Measurements from ENCODE around the gene COL20A1.

Gene COL20A1

GRCh38 chr20:63328026-63328700 is 35.2 kb downstream of the COL20A1 start:
- Histone ChIP-seq H3K9me3 (ENCODE audit: control insufficient read depth in 2 of 2, low read length in 2 of 2) (no peaks in the 10 kb centered on the region), H3K4me3 (ENCODE audit: low read length in 2 of 2) (no peak overlapping the region), H3K27me3 (ENCODE audit: control insufficient read depth in 2 of 2, insufficient read depth in 2 of 2, low read length in 2 of 2) (peaks cover 0 to 2% of the 10 kb centered on the region in 2 donors), H3K4me1 (ENCODE audit: control insufficient read depth in 2 of 2, insufficient read depth in 2 of 2, low read length in 2 of 2) (no peaks in the 10 kb centered on the region), H3K27ac (ENCODE audit: low read depth in 2 of 2, low read length in 2 of 2) (no peak overlapping the region), H3K9ac (ENCODE audit: low read depth in 1 of 2, low read length in 2 of 2) (no peak overlapping the region), H3K36me3 (ENCODE audit: control insufficient read depth in 2 of 2, insufficient read depth in 2 of 2, low read length in 2 of 2) (no peaks in the 10 kb centered on the region)

- Histone ChIP-seq H3K9ac (ENCODE audit: low read depth in 1 of 2, low read length in 2 of 2) (no peak overlapping the region), H3K27me3 (ENCODE audit: control insufficient read depth in 2 of 2, insufficient read depth in 2 of 2, low read length in 2 of 2) (peaks cover 0 to 2% of the 10 kb centered on the region in 2 donors), H3K4me3 (ENCODE audit: low read length in 2 of 2) (no peak overlapping the region)
Observed at GRCh38 chr20:63328718-63329275, 35.8 kb downstream of the COL20A1 start.

GRCh38 chr20:63329331-63330083 is 36.5 kb downstream of the COL20A1 start:
- Histone ChIP-seq H3K9me3 (ENCODE audit: control insufficient read depth in 2 of 2, low read length in 2 of 2) (no peaks in the 10 kb centered on the region), H3K9ac (ENCODE audit: low read depth in 1 of 2, low read length in 2 of 2) (no peak overlapping the region), H3K4me1 (ENCODE audit: control insufficient read depth in 2 of 2, insufficient read depth in 2 of 2, low read length in 2 of 2) (no peaks in the 10 kb centered on the region), H3K4me3 (ENCODE audit: low read length in 2 of 2) (no peak overlapping the region), H3K36me3 (ENCODE audit: control insufficient read depth in 2 of 2, insufficient read depth in 2 of 2, low read length in 2 of 2) (no peaks in the 10 kb centered on the region), H3K27ac (ENCODE audit: low read depth in 2 of 2, low read length in 2 of 2) (no peak overlapping the region), H3K27me3 (ENCODE audit: control insufficient read depth in 2 of 2, insufficient read depth in 2 of 2, low read length in 2 of 2) (no peaks in the 10 kb centered on the region)

More at GRCh38 chr20:63328718-63329275, 35.8 kb downstream of the COL20A1 start:
- Histone ChIP-seq H3K36me3 (ENCODE audit: control insufficient read depth in 2 of 2, insufficient read depth in 2 of 2, low read length in 2 of 2) (no peaks in the 10 kb centered on the region), H3K9me3 (ENCODE audit: control insufficient read depth in 2 of 2, low read length in 2 of 2) (no peaks in the 10 kb centered on the region), H3K27ac (ENCODE audit: low read depth in 2 of 2, low read length in 2 of 2) (no peak overlapping the region), H3K4me1 (ENCODE audit: control insufficient read depth in 2 of 2, insufficient read depth in 2 of 2, low read length in 2 of 2) (no peaks in the 10 kb centered on the region)

- Histone ChIP-seq H3K4me1 (ENCODE audit: control insufficient read depth in 2 of 2, insufficient read depth in 2 of 2, low read length in 2 of 2) (no peaks in the 10 kb centered on the region), H3K4me3 (ENCODE audit: low read length in 2 of 2) (no peak overlapping the region), H3K36me3 (ENCODE audit: control insufficient read depth in 2 of 2, insufficient read depth in 2 of 2, low read length in 2 of 2) (no peaks in the 10 kb centered on the region), H3K9ac (ENCODE audit: low read depth in 1 of 2, low read length in 2 of 2) (no peak overlapping the region), H3K27ac (ENCODE audit: low read depth in 2 of 2, low read length in 2 of 2) (no peak overlapping the region), H3K27me3 (ENCODE audit: control insufficient read depth in 2 of 2, insufficient read depth in 2 of 2, low read length in 2 of 2) (no peaks in the 10 kb centered on the region), H3K9me3 (ENCODE audit: control insufficient read depth in 2 of 2, low read length in 2 of 2) (no peaks in the 10 kb centered on the region)
Observed at GRCh38 chr20:63330084-63330760, 37.2 kb downstream of the COL20A1 start.

- Histone ChIP-seq H3K27me3 (ENCODE audit: control insufficient read depth in 2 of 2, insufficient read depth in 2 of 2, low read length in 2 of 2) (no peaks in the 10 kb centered on the region), H3K4me3 (ENCODE audit: low read length in 2 of 2) (no peak overlapping the region), H3K36me3 (ENCODE audit: control insufficient read depth in 2 of 2, insufficient read depth in 2 of 2, low read length in 2 of 2) (no peaks in the 10 kb centered on the region), H3K9ac (ENCODE audit: low read depth in 1 of 2, low read length in 2 of 2) (no peak overlapping the region), H3K4me1 (ENCODE audit: control insufficient read depth in 2 of 2, insufficient read depth in 2 of 2, low read length in 2 of 2) (no peaks in the 10 kb centered on the region), H3K27ac (ENCODE audit: low read depth in 2 of 2, low read length in 2 of 2) (no peak overlapping the region), H3K9me3 (ENCODE audit: control insufficient read depth in 2 of 2, low read length in 2 of 2) (no peaks in the 10 kb centered on the region)
Observed at GRCh38 chr20:63330940-63331339, 38.0 kb downstream of the COL20A1 start.

- Histone ChIP-seq H3K4me1 (ENCODE audit: control insufficient read depth in 2 of 2, insufficient read depth in 2 of 2, low read length in 2 of 2) (no peaks in the 10 kb centered on the region), H3K27me3 (ENCODE audit: control insufficient read depth in 2 of 2, insufficient read depth in 2 of 2, low read length in 2 of 2) (peaks cover 0 to 3% of the 10 kb centered on the region in 2 donors), H3K36me3 (ENCODE audit: control insufficient read depth in 2 of 2, insufficient read depth in 2 of 2, low read length in 2 of 2) (no peaks in the 10 kb centered on the region), H3K27ac (ENCODE audit: low read depth in 2 of 2, low read length in 2 of 2) (no peak overlapping the region), H3K9ac (ENCODE audit: low read depth in 1 of 2, low read length in 2 of 2) (no peak overlapping the region), H3K4me3 (ENCODE audit: low read length in 2 of 2) (no peak overlapping the region), H3K9me3 (ENCODE audit: control insufficient read depth in 2 of 2, low read length in 2 of 2) (no peaks in the 10 kb centered on the region)
Observed at GRCh38 chr20:63331741-63332400, 38.9 kb downstream of the COL20A1 start.

GRCh38 chr20:63332488-63333240 is 39.7 kb downstream of the COL20A1 start:
- H3K36me3 ChIP-seq (ENCODE audit: control insufficient read depth in 2 of 2, insufficient read depth in 2 of 2, low read length in 2 of 2), result no peaks in the 10 kb centered on the region
- no peak overlapping the region for H3K9ac ChIP-seq (ENCODE audit: low read depth in 1 of 2, low read length in 2 of 2)
- H3K4me3 ChIP-seq (ENCODE audit: low read length in 2 of 2), result no peak overlapping the region
- no peaks in the 10 kb centered on the region for H3K9me3 ChIP-seq (ENCODE audit: control insufficient read depth in 2 of 2, low read length in 2 of 2)
- H3K27me3 ChIP-seq (ENCODE audit: control insufficient read depth in 2 of 2, insufficient read depth in 2 of 2, low read length in 2 of 2), result peaks cover 3 to 4% of the 10 kb centered on the region in 2 donors
- no peak overlapping the region for H3K27ac ChIP-seq (ENCODE audit: low read depth in 2 of 2, low read length in 2 of 2)
- no peaks in the 10 kb centered on the region for H3K4me1 ChIP-seq (ENCODE audit: control insufficient read depth in 2 of 2, insufficient read depth in 2 of 2, low read length in 2 of 2)

GRCh38 chr20:63333241-63333836 is 40.4 kb downstream of the COL20A1 start:
- Histone ChIP-seq H3K36me3 (ENCODE audit: control insufficient read depth in 2 of 2, insufficient read depth in 2 of 2, low read length in 2 of 2) (no peaks in the 10 kb centered on the region), H3K9me3 (ENCODE audit: control insufficient read depth in 2 of 2, low read length in 2 of 2) (no peaks in the 10 kb centered on the region), H3K4me3 (ENCODE audit: low read length in 2 of 2) (no peak overlapping the region), H3K4me1 (ENCODE audit: control insufficient read depth in 2 of 2, insufficient read depth in 2 of 2, low read length in 2 of 2) (no peaks in the 10 kb centered on the region), H3K27me3 (ENCODE audit: control insufficient read depth in 2 of 2, insufficient read depth in 2 of 2, low read length in 2 of 2) (peaks cover 4 to 6% of the 10 kb centered on the region in 2 donors), H3K9ac (ENCODE audit: low read depth in 1 of 2, low read length in 2 of 2) (no peak overlapping the region), H3K27ac (ENCODE audit: low read depth in 2 of 2, low read length in 2 of 2) (no peak overlapping the region)

- Histone ChIP-seq H3K27me3 (ENCODE audit: control insufficient read depth in 2 of 2, insufficient read depth in 2 of 2, low read length in 2 of 2) (peaks cover 4 to 6% of the 10 kb centered on the region in 2 donors), H3K27ac (ENCODE audit: low read depth in 2 of 2, low read length in 2 of 2) (no peak overlapping the region), H3K4me1 (ENCODE audit: control insufficient read depth in 2 of 2, insufficient read depth in 2 of 2, low read length in 2 of 2) (no peaks in the 10 kb centered on the region), H3K4me3 (ENCODE audit: low read length in 2 of 2) (no peak overlapping the region), H3K9me3 (ENCODE audit: control insufficient read depth in 2 of 2, low read length in 2 of 2) (no peaks in the 10 kb centered on the region), H3K36me3 (ENCODE audit: control insufficient read depth in 2 of 2, insufficient read depth in 2 of 2, low read length in 2 of 2) (no peaks in the 10 kb centered on the region), H3K9ac (ENCODE audit: low read depth in 1 of 2, low read length in 2 of 2) (no peak overlapping the region)
Observed at GRCh38 chr20:63334356-63334755, 41.4 kb downstream of the COL20A1 start.
